Kasumi-1 (cell line): ENCODE results near the gene DCXR.

Source experiments
- DNase-seq, 2 experiments: peaks; one replicate each; lab custom pipeline; 2025; lab: John Stamatoyannopoulos, UW

The DCXR gene

DNA sequence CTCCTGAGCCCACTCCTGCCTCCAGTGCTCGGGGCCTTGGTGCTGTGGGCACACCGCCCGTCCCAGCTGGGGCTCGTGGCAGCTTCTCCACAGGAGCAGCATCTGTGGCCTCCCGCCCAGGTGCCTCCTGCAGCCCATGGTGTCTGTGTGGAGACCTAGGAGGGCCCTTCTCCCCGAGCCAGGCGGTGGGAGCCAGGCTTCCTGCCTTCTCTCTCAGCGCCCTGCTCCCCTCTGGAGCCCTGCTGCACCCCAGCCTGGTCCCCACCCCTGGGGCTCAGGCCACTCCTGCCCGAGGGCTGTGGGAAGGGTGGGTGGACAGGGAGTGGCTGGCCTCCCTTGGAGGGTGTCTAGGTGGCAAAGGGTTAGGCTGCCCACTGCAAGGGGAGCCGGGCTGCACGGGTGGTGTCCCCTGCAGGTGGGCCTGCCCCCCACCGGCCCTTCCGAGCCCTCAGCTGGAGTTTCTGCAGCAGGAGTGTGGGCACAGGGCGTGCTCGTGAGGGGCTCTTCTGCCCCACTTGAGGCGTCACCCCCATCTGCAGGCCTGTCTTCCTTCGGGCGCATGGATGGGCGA is 25.8 kb downstream of the DCXR start:
- no peak for DNase-seq

GRCh38 chr17:82010575-82011525 is 26.6 kb downstream of the DCXR start:
- no peak for DNase-seq

GRCh38 chr17:82009413-82009812 is 28.1 kb downstream of the DCXR start:
- DNase-seq = no peak

DNA sequence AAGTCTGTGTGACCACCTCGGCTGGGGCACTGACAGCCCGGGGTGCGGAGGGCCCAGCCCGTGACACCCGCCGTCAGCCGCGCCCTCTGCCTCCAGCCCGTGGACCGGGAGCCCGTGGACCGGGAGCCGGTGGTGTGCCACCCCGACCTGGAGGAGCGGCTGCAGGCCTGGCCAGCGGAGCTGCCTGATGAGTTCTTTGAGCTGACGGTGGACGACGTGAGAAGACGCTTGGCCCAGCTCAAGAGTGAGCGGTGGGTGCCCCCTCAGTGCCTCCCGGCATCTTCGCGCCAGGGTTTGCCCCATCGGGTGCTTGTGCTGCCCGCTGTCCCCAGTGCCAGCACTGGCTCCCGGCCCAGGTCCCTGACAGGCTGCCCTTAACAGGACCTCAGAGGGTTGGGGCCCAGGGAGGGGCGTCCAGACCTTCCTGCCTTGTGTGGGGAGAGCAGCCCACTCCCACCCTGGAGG is 28.5 kb downstream of the DCXR start:
- no peak for DNase-seq

- DNase-seq = no peak
These were observed 29.1 kb downstream of the DCXR start for GRCh38 chr17:82008258-82008940.

GRCh38 chr17:82007495-82008257 is 29.8 kb downstream of the DCXR start:
- DNase-seq = no peak

- no peak for DNase-seq
These were observed 30.3 kb downstream of the DCXR start for GRCh38 chr17:82007228-82007494.

GRCh38 chr17:82006468-82007227 is 30.8 kb downstream of the DCXR start:
- DNase-seq = no peak

GRCh38 chr17:82005701-82006348 is 31.7 kb downstream of the DCXR start:
- DNase-seq = no peak

- no peak for DNase-seq
These were observed 32.7 kb downstream of the DCXR start for GRCh38 chr17:82004517-82005455.

DNA sequence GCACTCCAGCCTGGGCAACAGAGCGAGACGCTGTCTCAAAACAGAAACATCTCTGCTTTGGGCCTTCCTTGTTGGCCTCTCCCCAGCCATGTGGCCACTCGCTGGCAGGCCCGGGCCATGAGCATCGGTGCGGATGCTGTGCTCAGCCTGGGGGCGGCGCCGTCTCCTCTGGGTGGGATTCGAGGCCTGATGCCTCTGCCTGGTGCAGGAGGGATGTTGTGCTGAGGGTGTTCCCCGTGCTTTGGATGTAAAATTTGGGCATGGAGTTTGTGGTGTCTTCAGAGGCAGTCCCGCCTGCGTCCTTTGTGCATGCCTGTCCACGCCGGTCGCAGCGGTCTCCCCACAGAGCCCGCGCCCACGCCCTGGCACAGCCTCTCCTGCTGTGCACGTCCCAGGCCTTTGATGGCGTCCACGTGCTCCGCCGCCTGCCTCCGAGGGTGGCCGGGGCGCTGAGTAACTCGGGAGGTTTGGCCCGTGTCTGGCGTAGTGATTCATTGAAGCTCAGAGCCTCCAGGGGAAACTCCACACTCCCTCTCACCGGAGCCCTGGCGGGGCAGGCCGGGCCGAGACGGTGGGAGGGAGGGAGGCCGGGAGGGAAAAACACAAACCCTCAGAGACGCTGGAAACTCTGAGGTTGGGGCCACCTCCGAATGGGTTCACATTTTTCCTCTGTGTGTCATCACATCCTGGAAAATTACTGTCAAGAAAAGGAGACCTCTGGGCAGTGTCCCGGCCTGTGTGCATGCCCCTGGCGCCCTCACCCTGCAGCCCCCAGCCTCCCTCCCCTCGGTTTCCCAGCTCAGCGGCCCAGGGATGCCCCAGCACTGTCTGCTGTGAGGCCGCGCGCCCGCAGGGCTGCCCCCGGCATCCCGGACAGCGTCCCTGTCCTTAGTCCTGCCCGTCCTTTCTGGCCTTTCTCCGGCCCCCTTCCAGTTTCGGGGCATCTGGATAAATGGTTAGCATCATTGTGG is 33.8 kb downstream of the DCXR start:
- no peak for DNase-seq

- DNase-seq = no peak
These were observed 35.9 kb downstream of the DCXR start for GRCh38 chr17:82001571-82002056.

- DNase-seq = no peak
These were observed 36.5 kb downstream of the DCXR start for GRCh38 chr17:82000803-82001570.

GRCh38 chr17:81999976-82000802 is 37.3 kb downstream of the DCXR start:
- no peak for DNase-seq

DNA sequence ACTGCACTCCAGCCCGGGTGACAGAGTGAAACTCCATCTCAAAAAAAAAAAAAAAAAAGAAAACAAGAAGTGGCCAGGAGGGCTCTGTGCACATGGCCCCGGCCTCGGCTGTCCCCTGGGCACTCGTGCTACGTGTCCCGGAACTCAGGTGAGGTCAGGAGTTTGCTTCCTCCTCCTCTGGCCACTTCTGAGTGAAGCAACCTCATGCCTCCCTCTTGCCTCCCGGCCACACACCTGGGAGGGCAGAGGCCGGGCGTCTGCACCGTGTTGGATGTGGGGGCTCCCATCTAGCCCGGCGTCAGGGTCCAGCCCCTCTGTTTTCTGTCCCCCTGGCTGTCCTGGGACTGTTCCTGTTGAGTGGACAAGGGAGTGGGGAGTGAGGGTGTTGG is 37.9 kb downstream of the DCXR start:
- DNase-seq = no peak

DNA sequence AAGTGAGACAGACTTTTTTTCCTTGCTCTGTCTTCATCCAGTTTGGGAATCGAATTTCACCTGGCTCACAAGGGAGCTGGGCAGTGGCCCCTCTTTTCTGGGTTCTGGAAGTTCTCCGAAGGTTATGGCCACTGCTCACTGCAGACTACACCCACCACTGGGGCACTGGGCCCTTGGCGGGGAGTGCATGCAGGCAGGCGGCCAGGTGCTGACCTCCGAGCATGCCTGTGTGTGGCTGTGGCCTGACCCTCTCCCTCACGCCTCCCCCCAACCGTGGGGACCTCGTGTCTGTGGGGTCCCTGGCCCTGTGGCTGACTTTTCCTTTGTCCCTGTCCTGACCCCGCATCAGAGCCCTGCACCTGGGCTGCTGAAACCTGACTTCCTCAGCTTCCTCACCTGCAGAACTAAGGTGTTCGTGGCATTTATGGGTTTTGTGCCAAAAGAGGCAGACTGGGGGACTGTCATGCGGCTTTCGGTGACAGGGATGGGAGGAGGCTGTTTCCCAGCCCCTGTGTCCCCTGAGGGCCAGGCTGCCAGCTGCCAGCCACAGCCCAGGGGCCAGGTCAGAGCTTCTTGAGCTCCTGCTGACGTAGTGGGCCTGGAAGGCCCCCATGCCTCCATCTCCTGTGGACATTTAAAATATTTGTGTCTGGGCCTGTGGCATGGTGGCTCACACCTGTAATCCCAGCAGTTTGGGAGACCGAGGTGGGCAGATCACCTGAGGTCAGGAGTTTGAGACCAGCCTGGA is 38.6 kb downstream of the DCXR start:
- no peak for DNase-seq
